ENCODE measurements around the gene MAEA. TPM values are rescaled to one million over a fixed set of nuclear protein-coding genes. Genes with fewer than 3 reads are reported as not detected.

The MAEA gene
- total and polyA plus RNA-seq, 10 of the 15 experiments (the other 5 are each of a cell fraction or from before 2014, with no cell fraction given), result 3.6 to 67.1 (median 54.6) TPM

GRCh38 chr4:1239950-1240307 lies 49.8 kb upstream of the MAEA start:
- H3K27ac ChIP-seq (ENCODE audit: control insufficient read depth, insufficient read depth), result no peak overlapping the region
- H3K9ac ChIP-seq (ENCODE audit: control insufficient read depth, insufficient read depth, low read length), result no peak overlapping the region
- H3K4me3 ChIP-seq, result no peak overlapping the region
- H3K79me2 ChIP-seq (ENCODE audit: control insufficient read depth, insufficient read depth, low read length), result peaks cover 34% of the 10 kb centered on the region
- 84% methylated on average over 12 of the region's 22 CpGs for WGBS (ENCODE audit: insufficient coverage, insufficient replicate concordance, low lambda C conversion rate, missing lambda C conversion rate)
- no peaks in the 10 kb centered on the region for H3K27me3 ChIP-seq (replicated peaks in 1 of 2; ENCODE audit: control insufficient read depth in 2 of 2, insufficient read depth in 2 of 2, low read length in 1 of 2)
- H4K20me1 ChIP-seq (ENCODE audit: control insufficient read depth, insufficient read depth), result no peaks in the 10 kb centered on the region
- no TSS peak for BruUV-seq (replicated peaks)
- no peak for FAIRE-seq
- RAD21 ChIA-PET (ENCODE audit: unreplicated experiment), result no interaction called here
- intact Hi-C loops (cut with micrococcal nuclease; ENCODE audit: unreplicated experiment), result no loop called here
- no peak for ATAC-seq
- DNase-seq (ENCODE audit: low read depth, low spot score), result no peak
- in situ Hi-C loops (cut with MboI), result no loop called here
- H2AFZ ChIP-seq (ENCODE audit: control insufficient read depth, low read depth, low read length), result no peak overlapping the region
- H3K9me3 ChIP-seq (replicated peaks; ENCODE audit: control insufficient read depth, insufficient read depth, low read length), result no peaks in the 10 kb centered on the region
- H3K4me2 ChIP-seq (ENCODE audit: control insufficient read depth, insufficient read depth), result no peak overlapping the region
- SMC1A ChIA-PET (ENCODE audit: uncharacterized antibody, unreplicated experiment), result no interaction called here
- no peaks in the 10 kb centered on the region for H3K4me1 ChIP-seq (ENCODE audit: control insufficient read depth, insufficient read depth, low read length)
- POLR2A ChIA-PET, result no interaction called here
- H3K36me3 ChIP-seq (ENCODE audit: control insufficient read depth in 2 of 2, insufficient read depth in 2 of 2, low read length in 1 of 2), result peaks cover 24 to 41% of the 10 kb centered on the region in 2 experiments
- CTCF ChIA-PET, result no interaction called here
- TF ChIP-seq SPI1 (IDR thresholded peaks at IDR 0.05; ENCODE audit: borderline replicate concordance, insufficient read depth, low read depth, low read length) (no peak), STAT3 (IDR thresholded peaks at IDR 0.05; ENCODE audit: low read depth, low read length) (no peak), ZNF217 (IDR thresholded peaks at IDR 0.05) (no peak), BRCA1 (IDR thresholded peaks at IDR 0.05; ENCODE audit: low read depth, low read length) (no peak), E2F8 (IDR thresholded peaks at IDR 0.05; ENCODE audit: low read depth, partially characterized antibody) (no peak), EP300 (IDR thresholded peaks at IDR 0.05; ENCODE audit: borderline replicate concordance in 1 of 2, control insufficient read depth in 1 of 2, low read depth in 2 of 2, low read length in 2 of 2) (no peak), CEBPZ (IDR thresholded peaks at IDR 0.05; ENCODE audit: low read depth, low read length) (no peak)

Measured in GM12878 (cell line).